Body of pancreas (tissue), 4 donors: Measurements from ENCODE around the gene DCUN1D4. TPM values are rescaled to one million over a fixed set of nuclear protein-coding genes. Genes with fewer than 3 reads are reported as not detected.
A peak's percentile ranks its signal among the peaks of the same experiment; 100 is the strongest.

Experiments
- ATAC-seq: fragments of 150-250 bp; one replicate; pipeline ENCODE4 v1.9.1; 2016
- DNase-seq, 4 donors: peaks; one replicate each; pipeline ENCODE4 v3.0.0-alpha.2; 2019
- H3K27ac ChIP-seq, 4 donors: fragments of 200-600 bp; sonication (generic); 1 replicate in 3 of 4; 2 replicates in 1 of 4; pipeline versions ENCODE4 v1.5.1 to v1.6.1; 2016 to 2019; ENCODE audit warnings: mild to moderate bottlenecking in 1 of 4, mixed read lengths in 1 of 4, moderate library complexity in 1 of 4
- H3K27me3 ChIP-seq, 2 donors: fragments of 200-600 bp; sonication (generic); one replicate each; pipeline ENCODE4 v1.6.0; 2016; ENCODE audit warnings: mild to moderate bottlenecking in 1 of 2
- H3K36me3 ChIP-seq, 2 donors: fragments of 200-600 bp; sonication (generic); replicated peaks in 1 of 2; 2 replicates each; pipeline ENCODE4 v1.5.1; 2016; ENCODE audit warnings: low read depth in 2 of 2; ENCODE audit not compliant: insufficient read depth in 1 of 2
- H3K4me1 ChIP-seq: fragments of 200-600 bp; sonication (generic); one replicate; pipeline ENCODE4 v1.6.0; 2016
- H3K4me3 ChIP-seq, 2 donors: fragments of 200-600 bp; sonication (generic); 1 replicate in 1 of 2; 2 replicates in 1 of 2; pipeline ENCODE4 v1.5.1; 2016 to 2019
- H3K9me3 ChIP-seq, 3 donors: fragments of 200-600 bp; sonication (generic); 1 replicate in 2 of 3; 2 replicates in 1 of 3; pipeline ENCODE4 v1.5.1; 2016
- POLR2A ChIP-seq, 3 donors: fragments of 450-650 bp; IDR thresholded peaks; one replicate each; pipeline ENCODE4 v1.6.1; 2016; ENCODE audit warnings: antibody characterized with exemption in 3 of 3, mild to moderate bottlenecking in 2 of 3
- WGBS, 2 donors: methylation state at CpG; one replicate each; pipeline ENCODE4 v1.1.5; 2017; 5-methylcytosine and 5-hydroxymethylcytosine counted together
- intact Hi-C: fragments of 100-400 bp; cut with DNase I; formaldehyde crosslinking; loops from one replicate; pipeline ENCODE4 v1.15.1; 2023
- total RNA-seq, 2 donors: library from RNA; depleted of rRNA; stranded (reverse); fragments of >200 nt; gene quantifications; one replicate each; pipeline ENCODE4 v1.1.0, GENCODE V29; 2016
- TF ChIP-seq, protein P1 (sequence below), 7 experiments: fragments of 450-650 bp in 4 of 7; fragments of 200-600 bp in 3 of 7; sonication (generic) in 3 of 7; IDR thresholded peaks; one replicate each; pipeline ENCODE4 v1.5.1; 2016 to 2019; ENCODE audit warnings: antibody characterized with exemption in 7 of 7

DCUN1D4 gene
- total RNA-seq, 2 donors from 2014 or later = 26.7 to 38.7 TPM

DNA sequence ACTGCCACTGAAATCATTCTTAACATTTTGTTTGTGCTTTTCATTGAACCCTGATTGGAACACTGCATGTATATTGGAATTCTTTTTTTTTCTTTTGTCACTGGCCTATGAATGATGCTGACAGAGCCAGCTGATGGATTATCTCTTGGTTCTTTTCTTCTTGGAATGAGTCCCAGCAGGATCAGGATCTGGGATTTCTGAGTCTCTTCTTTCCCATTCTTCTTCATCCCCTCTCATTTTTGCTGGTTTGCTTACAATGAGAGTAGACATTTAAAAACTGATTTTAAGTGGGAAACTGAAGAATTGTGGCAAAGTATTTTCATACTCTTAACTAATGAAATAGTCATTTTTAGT lies 9.0 kb downstream of the DCUN1D4 start:
- intact Hi-C loops = no loop called here
- peaks cover 49% of the 10 kb centered on the region for H3K4me1 ChIP-seq
- no peak for ATAC-seq

DNA sequence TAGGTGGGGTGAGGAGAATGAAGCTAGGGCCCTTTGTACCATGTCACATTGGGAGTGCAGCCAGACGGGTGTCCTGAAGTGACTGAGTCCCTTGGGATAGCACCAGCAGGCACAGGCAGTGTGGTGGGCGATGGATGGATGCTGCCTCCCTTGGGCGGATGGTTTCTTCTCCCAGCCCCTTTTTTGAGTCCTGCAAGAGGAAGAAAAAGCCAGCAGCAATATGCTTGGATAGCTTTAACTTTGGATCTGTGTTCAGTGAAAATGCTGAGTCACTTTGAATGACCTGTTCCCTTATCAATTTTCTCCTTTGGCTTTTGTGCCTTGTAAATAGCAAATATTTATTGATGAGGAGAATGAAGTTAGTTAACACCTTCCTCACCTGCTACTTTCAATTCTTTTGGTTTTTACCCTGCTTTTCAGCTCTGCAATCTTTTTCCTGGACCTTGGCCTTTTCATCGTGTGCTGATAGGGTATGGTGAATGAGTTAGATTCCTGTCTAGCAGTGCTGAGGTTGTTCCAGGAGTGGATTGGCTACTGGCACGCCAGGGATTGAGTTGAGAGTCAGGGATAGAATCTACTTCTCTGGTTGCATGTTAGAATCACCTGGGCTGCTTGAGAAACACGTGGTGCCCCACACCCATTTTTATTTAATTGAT lies 10.2 kb downstream of the DCUN1D4 start:
- H3K9me3 ChIP-seq = no peaks in the 10 kb centered on the region
- DNase-seq (peak in 2 of 4 donors; percentile 19 to 40), ATAC-seq (peak; percentile 57)
- H3K4me1 ChIP-seq = peaks cover 49% of the 10 kb centered on the region
- WGBS, 2 donors = 21 to 27% methylated on average over 6 of the region's 6 CpGs
- no peaks in the 10 kb centered on the region for H3K27me3 ChIP-seq
- H3K36me3 ChIP-seq = no peaks in the 10 kb centered on the region
- H3K4me3 ChIP-seq = no peak overlapping the region
- TF ChIP-seq POLR2A (IDR thresholded peaks at IDR 0.05) = no peak
- TF ChIP-seq, protein P1, sequence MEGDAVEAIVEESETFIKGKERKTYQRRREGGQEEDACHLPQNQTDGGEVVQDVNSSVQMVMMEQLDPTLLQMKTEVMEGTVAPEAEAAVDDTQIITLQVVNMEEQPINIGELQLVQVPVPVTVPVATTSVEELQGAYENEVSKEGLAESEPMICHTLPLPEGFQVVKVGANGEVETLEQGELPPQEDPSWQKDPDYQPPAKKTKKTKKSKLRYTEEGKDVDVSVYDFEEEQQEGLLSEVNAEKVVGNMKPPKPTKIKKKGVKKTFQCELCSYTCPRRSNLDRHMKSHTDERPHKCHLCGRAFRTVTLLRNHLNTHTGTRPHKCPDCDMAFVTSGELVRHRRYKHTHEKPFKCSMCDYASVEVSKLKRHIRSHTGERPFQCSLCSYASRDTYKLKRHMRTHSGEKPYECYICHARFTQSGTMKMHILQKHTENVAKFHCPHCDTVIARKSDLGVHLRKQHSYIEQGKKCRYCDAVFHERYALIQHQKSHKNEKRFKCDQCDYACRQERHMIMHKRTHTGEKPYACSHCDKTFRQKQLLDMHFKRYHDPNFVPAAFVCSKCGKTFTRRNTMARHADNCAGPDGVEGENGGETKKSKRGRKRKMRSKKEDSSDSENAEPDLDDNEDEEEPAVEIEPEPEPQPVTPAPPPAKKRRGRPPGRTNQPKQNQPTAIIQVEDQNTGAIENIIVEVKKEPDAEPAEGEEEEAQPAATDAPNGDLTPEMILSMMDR (IDR thresholded peaks at IDR 0.05) = no peak
- intact Hi-C loops = no loop called here
- H3K27ac ChIP-seq = peak overlapping the region; percentile 25 to 60 (median 42)

More for the DNA sequence above, 9.0 kb downstream of the DCUN1D4 start:
- TF ChIP-seq POLR2A (IDR thresholded peaks at IDR 0.05) = no peak
- TF ChIP-seq, protein P1 (IDR thresholded peaks at IDR 0.05) = no peak
- no peaks in the 10 kb centered on the region for H3K36me3 ChIP-seq
- H3K27me3 ChIP-seq = no peaks in the 10 kb centered on the region
- no peak for DNase-seq
- no peak overlapping the region for H3K27ac ChIP-seq
- H3K9me3 ChIP-seq = no peaks in the 10 kb centered on the region
- H3K4me3 ChIP-seq = no peak overlapping the region

DNA sequence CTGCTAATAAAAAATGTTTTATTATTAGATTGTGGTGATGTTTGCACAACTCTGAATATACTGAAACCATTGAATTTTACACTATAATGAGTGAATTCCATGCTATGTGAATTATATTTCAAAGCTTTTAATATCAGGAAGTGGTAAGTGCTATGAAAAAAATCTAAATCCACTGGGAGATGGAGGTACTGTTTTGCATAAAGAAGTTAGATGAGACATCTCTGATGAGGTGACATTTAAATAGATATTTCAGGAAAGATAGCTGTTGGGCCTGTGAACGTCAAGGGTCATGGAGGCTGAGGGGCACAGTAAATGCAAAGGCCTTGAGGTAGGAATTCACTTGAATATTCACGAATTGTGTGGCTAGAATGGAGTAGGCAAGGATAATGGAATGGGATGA lies 12.3 kb downstream of the DCUN1D4 start:
- peaks cover 66% of the 10 kb centered on the region for H3K4me1 ChIP-seq
- no peaks in the 10 kb centered on the region for H3K27me3 ChIP-seq
- DNase-seq = no peak
- H3K27ac ChIP-seq = peak overlapping the region in 1 of 4 donors; percentile 2
- no peak for ATAC-seq
- no peak overlapping the region for H3K4me3 ChIP-seq
- TF ChIP-seq POLR2A (IDR thresholded peaks at IDR 0.05) = no peak
- TF ChIP-seq, protein P1 (IDR thresholded peaks at IDR 0.05) = no peak
- H3K36me3 ChIP-seq = no peaks in the 10 kb centered on the region
- no peaks in the 10 kb centered on the region for H3K9me3 ChIP-seq
- 74 to 75% methylated on average over 2 of the region's 2 CpGs for WGBS, 2 donors
- intact Hi-C loops = no loop called here

DNA sequence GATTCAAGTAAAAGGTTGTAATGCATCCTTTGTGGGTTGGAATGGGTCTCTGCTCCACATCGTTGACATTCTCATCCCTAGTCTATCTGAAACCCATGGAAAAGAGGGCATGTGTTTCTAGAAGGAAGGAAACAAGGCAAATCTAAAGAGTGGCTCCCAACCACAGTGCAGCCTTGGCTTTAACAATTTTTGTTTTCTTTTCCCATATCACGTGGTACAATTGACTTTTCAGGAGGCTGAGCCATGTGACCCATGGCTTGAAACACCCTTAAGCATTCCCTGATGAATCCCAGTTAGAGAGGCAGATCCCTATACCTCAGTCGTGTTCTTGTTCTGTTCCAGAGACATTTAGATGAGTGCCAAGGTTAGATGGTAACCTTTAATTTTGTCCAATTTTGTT lies 12.8 kb downstream of the DCUN1D4 start:
- 27 to 38% methylated on average over 3 of the region's 3 CpGs for WGBS, 2 donors
- TF ChIP-seq, protein P1 (IDR thresholded peaks at IDR 0.05) = no peak
- no peak for TF ChIP-seq POLR2A (IDR thresholded peaks at IDR 0.05)

DNA sequence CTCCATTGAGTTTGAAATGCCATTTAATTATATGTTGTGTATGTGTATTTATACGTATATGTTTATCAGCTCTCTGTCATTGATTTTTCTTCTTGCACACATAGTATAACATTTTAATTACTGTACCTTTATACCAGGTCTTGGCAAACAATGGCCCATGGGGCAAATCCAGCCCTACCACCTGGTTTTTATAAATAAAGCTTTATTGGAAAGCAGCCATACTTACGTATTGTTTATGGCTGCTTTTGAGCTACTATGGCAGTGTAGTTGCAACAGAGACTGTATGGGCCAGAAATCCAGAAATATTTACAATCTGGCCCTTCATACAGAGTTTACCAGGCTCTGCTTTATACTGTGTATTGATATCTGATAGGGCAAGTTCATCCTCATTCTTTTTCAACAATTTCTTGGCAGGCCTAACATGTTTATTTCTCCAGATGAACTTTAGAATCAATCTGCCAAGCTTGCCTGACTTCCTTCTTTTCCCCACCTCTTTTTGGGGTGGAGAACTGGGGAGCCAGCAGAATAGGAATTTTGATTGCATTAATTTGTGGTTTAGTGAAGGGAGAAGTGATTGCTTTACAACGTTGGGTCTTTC lies 15.8 kb downstream of the DCUN1D4 start:
- Histone ChIP-seq H3K4me3 (no peak overlapping the region), H3K36me3 (no peaks in the 10 kb centered on the region), H3K27ac (peak overlapping the region in 1 of 4 donors; percentile 17), H3K9me3 (no peaks in the 10 kb centered on the region), H3K4me1 (peaks cover 40% of the 10 kb centered on the region), H3K27me3 (no peaks in the 10 kb centered on the region)
- 45 to 51% methylated on average over 3 of the region's 3 CpGs for whole genome bisulfite sequencing, 2 donors
- ATAC-seq (no peak), DNase-seq (no peak)
- intact Hi-C loops = no loop called here
- TF ChIP-seq POLR2A (IDR thresholded peaks at IDR 0.05) = no peak
- TF ChIP-seq, protein P1 (IDR thresholded peaks at IDR 0.05) = no peak

More for the DNA sequence above, 12.8 kb downstream of the DCUN1D4 start:
- Histone ChIP-seq H3K27ac (peak overlapping the region in 1 of 4 donors; percentile 2), H3K36me3 (no peaks in the 10 kb centered on the region), H3K9me3 (no peaks in the 10 kb centered on the region), H3K4me1 (peaks cover 66% of the 10 kb centered on the region), H3K27me3 (no peaks in the 10 kb centered on the region), H3K4me3 (no peak overlapping the region)
- ATAC-seq (peak; percentile 67), DNase-seq (peak in 2 of 4 donors; percentile 23 to 24)
- intact Hi-C loops = no loop called here
